Activated naive CD4-positive, alpha-beta T cell treated with anti-CD3 and anti-CD28 coated beads for 36 hours (primary cell): ENCODE results near the gene RUNX1. TPM values are rescaled to one million over a fixed set of nuclear protein-coding genes. Genes with fewer than 3 reads are reported as not detected.
A peak's percentile ranks its signal among the peaks of the same experiment; 100 is the strongest.

Source experiments
- CTCF ChIA-PET: fragments of 350-600 bp; sonication (Branson Sonifier 250); formaldehyde crosslinking; loops from one replicate; lab custom pipeline; 2021; ENCODE audit warnings: antibody characterized with exemption; lab: Charles Lee
- DNase-seq: peaks from one replicate; pipeline ENCODE4 v3.0.0-alpha.2; 2020
- H3K27ac Mint-ChIP-seq: one replicate; pipeline ENCODE4 v1.8.0; 2021; ENCODE audit warnings: mild to moderate bottlenecking, mixed read lengths
- H3K27me3 Mint-ChIP-seq: one replicate; pipeline ENCODE4 v1.8.0; 2021; ENCODE audit warnings: low read depth, mixed read lengths
- H3K36me3 Mint-ChIP-seq: one replicate; pipeline ENCODE4 v1.8.0; 2021; ENCODE audit warnings: low read depth, mixed read lengths
- H3K4me1 Mint-ChIP-seq: one replicate; pipeline ENCODE4 v1.8.0; 2021; ENCODE audit warnings: low read depth, mixed read lengths
- H3K4me3 Mint-ChIP-seq: one replicate; pipeline ENCODE4 v1.8.0; 2021; ENCODE audit warnings: mild to moderate bottlenecking, moderate library complexity, mixed read lengths
- H3K9me3 Mint-ChIP-seq: one replicate; pipeline ENCODE4 v1.8.0; 2021; ENCODE audit warnings: mixed read lengths
- intact Hi-C: fragments of 100-400 bp; cut with micrococcal nuclease; formaldehyde crosslinking; loops from one replicate; pipeline ENCODE4 v1.15.1; 2023
- total RNA-seq, 2 experiments: library from RNA; stranded (reverse); gene quantifications; one replicate each; pipeline ENCODE4 v1.2.3, GENCODE V29; 2021

Gene RUNX1
- total RNA-seq, 2 experiments from 2014 or later, result 36.9 to 41.0 TPM

- intact Hi-C loops, result loop anchor here (5.0 to 10.0 kb wide), 3 partner anchors 181 to 354 kb away; no protein-coding TSS in a partner anchor
- no peak for DNase-seq
- no peaks in the 10 kb centered on the region for H3K9me3 Mint-ChIP-seq
- H3K4me3 Mint-ChIP-seq, result no peak overlapping the region
- no peaks in the 10 kb centered on the region for H3K27me3 Mint-ChIP-seq
- H3K27ac Mint-ChIP-seq, result no peak overlapping the region
- CTCF ChIA-PET, result interaction anchor here (0.7 to 4.2 kb wide), 6 partner anchors 12 to 98 kb away, joined by 3 to 22 read pairs (median 6); no protein-coding TSS in a partner anchor
- peaks cover 89% of the 10 kb centered on the region for H3K4me1 Mint-ChIP-seq
- no peaks in the 10 kb centered on the region for H3K36me3 Mint-ChIP-seq
These were observed 61.0 kb downstream of the RUNX1 start for GRCh38 chr21:34988139-34988538.

DNA sequence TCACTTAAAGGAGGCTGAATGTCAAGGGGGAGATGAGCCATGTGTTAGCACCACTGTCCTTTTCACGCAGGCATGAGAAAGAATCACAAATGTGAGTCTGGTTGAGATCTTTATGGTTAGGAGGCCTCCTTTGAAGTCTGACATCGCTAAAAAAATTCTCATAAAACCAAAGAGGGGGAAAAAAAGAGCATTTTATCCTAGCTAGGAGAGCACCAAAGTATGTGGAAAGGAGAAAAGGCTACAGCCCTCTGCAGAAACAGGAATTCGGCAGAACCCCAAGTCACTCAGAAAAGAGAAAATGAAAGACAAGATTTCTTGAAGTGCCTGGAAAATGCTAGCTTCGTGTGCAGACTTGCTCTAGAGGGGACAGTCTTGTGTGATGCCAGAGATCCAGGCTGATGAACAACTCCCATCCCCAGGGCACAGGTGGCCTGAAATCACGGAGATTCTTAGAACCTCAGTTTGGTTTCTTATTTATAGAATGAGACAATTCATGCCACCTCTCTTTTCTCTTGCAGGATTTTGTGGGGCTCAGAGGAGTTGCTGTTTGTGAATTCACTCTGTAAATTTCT, 61.5 kb downstream of the RUNX1 start:
- intact Hi-C loops, result loop anchor here (1.0 to 10.0 kb wide), 9 partner anchors 13 to 355 kb away; no protein-coding TSS in a partner anchor
- Mint-ChIP-seq H3K4me3 (peak overlapping the region; percentile 71), H3K36me3 (no peaks in the 10 kb centered on the region), H3K27ac (peak overlapping the region; percentile 89), H3K4me1 (peaks cover 94% of the 10 kb centered on the region), H3K27me3 (no peaks in the 10 kb centered on the region), H3K9me3 (no peaks in the 10 kb centered on the region)
- CTCF ChIA-PET, result interaction anchor here (1.5 to 4.2 kb wide), 3 partner anchors 34 to 95 kb away, joined by 3 to 22 read pairs (median 6); no protein-coding TSS in a partner anchor
- no peak for DNase-seq

- CTCF ChIA-PET, result interaction anchor here (1.5 to 4.2 kb wide), 3 partner anchors 35 to 95 kb away, joined by 3 to 22 read pairs (median 6); no protein-coding TSS in a partner anchor
- Mint-ChIP-seq H3K4me1 (peaks cover 94% of the 10 kb centered on the region), H3K27ac (peak overlapping the region; percentile 89), H3K4me3 (peak overlapping the region; percentile 71), H3K27me3 (no peaks in the 10 kb centered on the region), H3K9me3 (no peaks in the 10 kb centered on the region), H3K36me3 (no peaks in the 10 kb centered on the region)
- DNase-seq, result peak; percentile 92
- intact Hi-C loops, result loop anchor here (1.0 to 10.0 kb wide), 9 partner anchors 13 to 355 kb away; no protein-coding TSS in a partner anchor
These were observed 62.3 kb downstream of the RUNX1 start for GRCh38 chr21:34986561-34987500.

- H3K4me3 Mint-ChIP-seq, result no peak overlapping the region
- DNase-seq, result no peak
- CTCF ChIA-PET, result interaction anchor here (1.2 to 3.6 kb wide), 8 partner anchors 10 to 95 kb away, joined by 3 to 15 read pairs (median 6); no protein-coding TSS in a partner anchor
- H3K4me1 Mint-ChIP-seq, result peaks cover 86% of the 10 kb centered on the region
- H3K27ac Mint-ChIP-seq, result peak overlapping the region; percentile 84
- intact Hi-C loops, result loop anchor here (5.0 to 10.0 kb wide), 3 partner anchors 177 to 358 kb away; no protein-coding TSS in a partner anchor
- H3K27me3 Mint-ChIP-seq, result no peaks in the 10 kb centered on the region
- no peaks in the 10 kb centered on the region for H3K36me3 Mint-ChIP-seq
- no peaks in the 10 kb centered on the region for H3K9me3 Mint-ChIP-seq
These were observed 64.6 kb downstream of the RUNX1 start for GRCh38 chr21:34984356-34985058.

DNA sequence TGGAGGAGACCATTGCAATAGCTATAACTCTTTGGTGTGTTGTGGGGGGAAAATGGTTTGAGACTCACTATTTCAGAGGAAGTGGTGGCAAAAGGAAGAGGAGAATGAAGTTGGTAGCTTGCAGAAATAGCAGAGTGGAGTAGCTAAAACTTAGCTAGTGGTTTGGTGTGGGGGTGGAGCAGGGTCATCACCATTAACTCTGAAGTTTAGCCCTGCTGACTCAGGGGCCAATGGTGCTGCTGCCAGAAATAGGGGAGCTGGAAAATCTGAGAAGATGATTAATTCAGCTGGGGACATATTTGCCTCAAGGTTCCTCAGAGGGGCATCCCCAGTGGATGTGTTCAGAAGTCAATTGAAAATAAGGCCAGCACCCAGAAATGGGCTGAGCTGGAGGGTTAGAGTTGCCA, 65.4 kb downstream of the RUNX1 start:
- CTCF ChIA-PET, result interaction anchor here (0.5 to 3.6 kb wide), 17 partner anchors 10 to 103 kb away, joined by 3 to 15 read pairs (median 4); no protein-coding TSS in a partner anchor
- intact Hi-C loops, result loop anchor here (1.0 to 10.0 kb wide), 8 partner anchors 9 to 239 kb away; no protein-coding TSS in a partner anchor
- Mint-ChIP-seq H3K4me1 (peaks cover 85% of the 10 kb centered on the region), H3K4me3 (peak overlapping the region; percentile 41), H3K9me3 (no peaks in the 10 kb centered on the region), H3K36me3 (no peaks in the 10 kb centered on the region), H3K27ac (peak overlapping the region; percentile 84), H3K27me3 (no peaks in the 10 kb centered on the region)
- DNase-seq, result peak; percentile 80

- Mint-ChIP-seq H3K4me1 (peaks cover 73% of the 10 kb centered on the region), H3K27ac (peak overlapping the region; percentile 7), H3K4me3 (no peak overlapping the region), H3K9me3 (no peaks in the 10 kb centered on the region), H3K27me3 (no peaks in the 10 kb centered on the region), H3K36me3 (no peaks in the 10 kb centered on the region)
- DNase-seq, result no peak
- intact Hi-C loops, result loop anchor here (2.0 to 10.0 kb wide), 2 partner anchors 157 to 237 kb away; no protein-coding TSS in a partner anchor
- CTCF ChIA-PET, result interaction anchor here (3.6 kb wide), 2 partner anchors 11 to 40 kb away, joined by 13 to 14 read pairs; no protein-coding TSS in a partner anchor
These were observed 67.3 kb downstream of the RUNX1 start for GRCh38 chr21:34981791-34982190.

DNA sequence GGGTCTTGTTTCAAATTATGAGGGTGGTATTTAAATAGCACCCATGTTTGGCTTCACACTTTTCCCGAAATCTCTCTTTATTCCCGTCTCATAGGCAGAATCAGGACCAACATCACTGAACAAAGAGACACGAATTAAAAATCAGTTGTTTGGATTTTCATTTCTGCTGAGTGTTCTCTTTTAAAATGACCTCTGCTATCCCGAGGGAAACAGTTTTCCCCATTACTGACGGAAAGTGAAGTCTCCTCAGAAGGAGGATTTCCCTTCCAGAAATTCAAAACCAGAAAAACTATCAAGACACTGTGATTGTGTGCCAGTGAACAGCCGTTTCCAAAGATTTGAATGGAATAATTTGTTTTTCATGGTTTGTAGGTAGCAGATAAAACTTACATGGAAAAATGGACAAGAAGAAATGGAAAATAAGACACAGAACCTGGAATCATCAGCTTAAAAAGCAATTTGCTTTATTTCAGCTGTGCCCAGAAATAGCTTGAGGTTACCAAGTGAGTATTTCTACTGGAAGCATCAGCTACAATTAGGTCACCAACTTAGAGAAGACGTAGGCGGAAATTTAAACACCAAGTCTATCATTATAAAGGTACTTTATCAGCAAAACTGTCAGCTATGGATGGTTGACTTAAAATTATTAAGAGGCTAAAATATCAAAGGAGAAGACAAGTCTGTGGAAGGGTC, 68.5 kb downstream of the RUNX1 start:
- Mint-ChIP-seq H3K9me3 (no peaks in the 10 kb centered on the region), H3K27ac (no peak overlapping the region), H3K4me1 (peaks cover 72% of the 10 kb centered on the region), H3K27me3 (no peaks in the 10 kb centered on the region), H3K36me3 (peaks cover 1% of the 10 kb centered on the region), H3K4me3 (no peak overlapping the region)
- intact Hi-C loops, result loop anchor here (10.0 kb wide), 1 partner anchor 236 kb away; no protein-coding TSS in a partner anchor
- CTCF ChIA-PET, result interaction anchor here (1.0 to 3.6 kb wide), 2 partner anchors 10 kb away, joined by 4 to 13 read pairs; no protein-coding TSS in a partner anchor
- no peak for DNase-seq

DNA sequence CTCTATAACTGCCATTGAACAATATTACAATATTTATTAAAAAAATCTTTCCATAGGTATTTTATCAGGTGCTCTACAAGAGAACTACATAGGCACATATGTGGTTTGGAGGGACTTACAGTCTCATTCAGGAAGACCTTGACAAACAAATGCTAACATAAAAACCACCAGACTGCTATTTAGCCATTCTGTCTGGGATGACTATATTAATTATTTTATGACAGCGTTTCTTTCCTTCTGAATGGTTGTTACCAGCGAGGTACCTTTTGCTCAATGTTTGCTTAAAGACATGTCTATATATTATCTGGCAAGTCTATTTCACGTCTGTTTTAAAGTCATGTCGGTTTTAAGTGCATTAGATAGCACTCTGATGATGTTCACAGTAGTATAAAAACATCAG, 69.7 kb downstream of the RUNX1 start:
- no peak overlapping the region for H3K4me3 Mint-ChIP-seq
- peaks cover 3% of the 10 kb centered on the region for H3K27me3 Mint-ChIP-seq
- DNase-seq, result no peak
- H3K27ac Mint-ChIP-seq, result no peak overlapping the region
- H3K4me1 Mint-ChIP-seq, result peaks cover 72% of the 10 kb centered on the region
- peaks cover 4% of the 10 kb centered on the region for H3K36me3 Mint-ChIP-seq
- H3K9me3 Mint-ChIP-seq, result no peaks in the 10 kb centered on the region
- CTCF ChIA-PET, result interaction anchor here (1.0 kb wide), 1 partner anchor 9 kb away, joined by 4 read pairs; no protein-coding TSS in a partner anchor
- intact Hi-C loops, result no loop called here

- intact Hi-C loops, result no loop called here
- Mint-ChIP-seq H3K4me1 (peaks cover 73% of the 10 kb centered on the region), H3K36me3 (peaks cover 4% of the 10 kb centered on the region), H3K9me3 (no peaks in the 10 kb centered on the region), H3K27ac (no peak overlapping the region), H3K27me3 (peaks cover 3% of the 10 kb centered on the region), H3K4me3 (no peak overlapping the region)
- no peak for DNase-seq
- CTCF ChIA-PET, result interaction anchor here (0.6 kb wide), 2 partner anchors 122 to 311 kb away, joined by 3 to 4 read pairs; no protein-coding TSS in a partner anchor
These were observed 71.8 kb downstream of the RUNX1 start for GRCh38 chr21:34977333-34977732.

- peak; percentile 64 for DNase-seq
- Mint-ChIP-seq H3K36me3 (peaks cover 4% of the 10 kb centered on the region), H3K4me3 (peak overlapping the region; percentile 69), H3K27me3 (peaks cover 3% of the 10 kb centered on the region), H3K9me3 (no peaks in the 10 kb centered on the region), H3K27ac (peak overlapping the region; percentile 80), H3K4me1 (peaks cover 72% of the 10 kb centered on the region)
- CTCF ChIA-PET, result interaction anchor here (0.7 to 2.7 kb wide), 10 partner anchors 9 to 85 kb away, joined by 3 to 15 read pairs (median 4); no protein-coding TSS in a partner anchor
- intact Hi-C loops, result loop anchor here (1.0 kb wide), 2 partner anchors 9 to 13 kb away; no protein-coding TSS in a partner anchor
These were observed 74.7 kb downstream of the RUNX1 start for GRCh38 chr21:34974162-34974981.
